ENCODE results near the gene CCNT1.

DNA sequence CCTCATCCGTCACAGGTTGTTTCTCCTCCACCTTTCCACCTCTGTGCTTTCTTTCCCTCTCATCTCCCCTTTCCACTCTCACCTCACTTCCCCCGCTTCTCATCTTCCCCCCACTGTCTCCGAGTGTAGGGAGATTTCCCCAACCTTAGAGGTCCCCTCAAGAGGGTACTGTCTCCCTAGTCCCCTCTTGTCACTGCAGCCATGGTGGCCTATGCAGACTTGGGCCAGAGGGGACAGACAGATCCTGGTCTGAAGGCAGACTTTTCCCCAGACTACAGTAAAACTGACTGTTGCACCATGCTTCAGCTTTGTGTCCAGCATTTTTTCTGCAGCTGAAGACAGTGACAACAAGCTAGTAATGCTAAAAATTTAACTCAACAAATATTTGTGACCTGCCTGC, 75.7 kb downstream of the CCNT1 start:
- TF ChIP-seq, protein P1, sequence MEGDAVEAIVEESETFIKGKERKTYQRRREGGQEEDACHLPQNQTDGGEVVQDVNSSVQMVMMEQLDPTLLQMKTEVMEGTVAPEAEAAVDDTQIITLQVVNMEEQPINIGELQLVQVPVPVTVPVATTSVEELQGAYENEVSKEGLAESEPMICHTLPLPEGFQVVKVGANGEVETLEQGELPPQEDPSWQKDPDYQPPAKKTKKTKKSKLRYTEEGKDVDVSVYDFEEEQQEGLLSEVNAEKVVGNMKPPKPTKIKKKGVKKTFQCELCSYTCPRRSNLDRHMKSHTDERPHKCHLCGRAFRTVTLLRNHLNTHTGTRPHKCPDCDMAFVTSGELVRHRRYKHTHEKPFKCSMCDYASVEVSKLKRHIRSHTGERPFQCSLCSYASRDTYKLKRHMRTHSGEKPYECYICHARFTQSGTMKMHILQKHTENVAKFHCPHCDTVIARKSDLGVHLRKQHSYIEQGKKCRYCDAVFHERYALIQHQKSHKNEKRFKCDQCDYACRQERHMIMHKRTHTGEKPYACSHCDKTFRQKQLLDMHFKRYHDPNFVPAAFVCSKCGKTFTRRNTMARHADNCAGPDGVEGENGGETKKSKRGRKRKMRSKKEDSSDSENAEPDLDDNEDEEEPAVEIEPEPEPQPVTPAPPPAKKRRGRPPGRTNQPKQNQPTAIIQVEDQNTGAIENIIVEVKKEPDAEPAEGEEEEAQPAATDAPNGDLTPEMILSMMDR (IDR thresholded peaks at IDR 0.05), result no peak
- TF ChIP-seq POLR2AphosphoS5 (IDR thresholded peaks at IDR 0.05; ENCODE audit: low read depth, low read length) (no peak), TCF7L2 (IDR thresholded peaks at IDR 0.05; ENCODE audit: low read depth, low read length) (no peak)
- TF ChIP-seq, protein P2, sequence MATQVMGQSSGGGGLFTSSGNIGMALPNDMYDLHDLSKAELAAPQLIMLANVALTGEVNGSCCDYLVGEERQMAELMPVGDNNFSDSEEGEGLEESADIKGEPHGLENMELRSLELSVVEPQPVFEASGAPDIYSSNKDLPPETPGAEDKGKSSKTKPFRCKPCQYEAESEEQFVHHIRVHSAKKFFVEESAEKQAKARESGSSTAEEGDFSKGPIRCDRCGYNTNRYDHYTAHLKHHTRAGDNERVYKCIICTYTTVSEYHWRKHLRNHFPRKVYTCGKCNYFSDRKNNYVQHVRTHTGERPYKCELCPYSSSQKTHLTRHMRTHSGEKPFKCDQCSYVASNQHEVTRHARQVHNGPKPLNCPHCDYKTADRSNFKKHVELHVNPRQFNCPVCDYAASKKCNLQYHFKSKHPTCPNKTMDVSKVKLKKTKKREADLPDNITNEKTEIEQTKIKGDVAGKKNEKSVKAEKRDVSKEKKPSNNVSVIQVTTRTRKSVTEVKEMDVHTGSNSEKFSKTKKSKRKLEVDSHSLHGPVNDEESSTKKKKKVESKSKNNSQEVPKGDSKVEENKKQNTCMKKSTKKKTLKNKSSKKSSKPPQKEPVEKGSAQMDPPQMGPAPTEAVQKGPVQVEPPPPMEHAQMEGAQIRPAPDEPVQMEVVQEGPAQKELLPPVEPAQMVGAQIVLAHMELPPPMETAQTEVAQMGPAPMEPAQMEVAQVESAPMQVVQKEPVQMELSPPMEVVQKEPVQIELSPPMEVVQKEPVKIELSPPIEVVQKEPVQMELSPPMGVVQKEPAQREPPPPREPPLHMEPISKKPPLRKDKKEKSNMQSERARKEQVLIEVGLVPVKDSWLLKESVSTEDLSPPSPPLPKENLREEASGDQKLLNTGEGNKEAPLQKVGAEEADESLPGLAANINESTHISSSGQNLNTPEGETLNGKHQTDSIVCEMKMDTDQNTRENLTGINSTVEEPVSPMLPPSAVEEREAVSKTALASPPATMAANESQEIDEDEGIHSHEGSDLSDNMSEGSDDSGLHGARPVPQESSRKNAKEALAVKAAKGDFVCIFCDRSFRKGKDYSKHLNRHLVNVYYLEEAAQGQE (IDR thresholded peaks at IDR 0.05; ENCODE audit: insufficient read depth in 1 of 2, low read depth in 2 of 2, low read length in 1 of 2), result no peak
